IMR-90 (cell line): ENCODE data around the gene DOK1. TPM values are rescaled to one million over a fixed set of nuclear protein-coding genes. Genes with fewer than 3 reads are reported as not detected.

ENCODE experiments used
- ATAC-seq: fragments of 200-7000 bp; cut with Tn5 transposase; 2 replicates; pipeline ENCODE4 v1.9.1; 2020; ENCODE audit warnings: low read depth, mild to moderate bottlenecking, moderate library complexity
- BruUV-seq: library from RNA; stranded (reverse); fragments of 400-500 nt; replicated peaks from 2 replicates; lab custom pipeline; 2021; lab: Mats Ljungman, UMichigan
- CTCF ChIA-PET: fragments of 300-600 bp; formaldehyde crosslinking; extraction: SDS; loops from one replicate; lab custom pipeline; 2021; ENCODE audit warnings: antibody characterized with exemption; lab: Yijun Ruan, JAX
- POLR2A ChIA-PET: fragments of 300-600 bp; sonication (Branson Sonifier 250); formaldehyde crosslinking; loops from one replicate; lab custom pipeline; 2022; ENCODE audit warnings: antibody characterized with exemption; ENCODE audit not compliant: unreplicated experiment; lab: Charles Lee
- DNase-seq: peaks from one replicate; pipeline ENCODE4 v3.0.0; 2013
- H2AFZ ChIP-seq: replicated peaks from 2 replicates; pipeline ENCODE3; 2013; ENCODE audit warnings: low read length, mild to moderate bottlenecking; ENCODE audit not compliant: poor library complexity
- H2AK5ac ChIP-seq: 2 replicates; pipeline ENCODE4 v1.6.1; 2013; ENCODE audit warnings: low read depth, low read length, inconsistent platforms
- H2AK9ac ChIP-seq: replicated peaks from 2 replicates; pipeline ENCODE3; 2013; ENCODE audit warnings: mild to moderate bottlenecking, low read depth, low read length, moderate library complexity; ENCODE audit not compliant: poor library complexity
- H2BK120ac ChIP-seq: 2 replicates; pipeline ENCODE4 v1.6.1; 2013; ENCODE audit warnings: low read depth, low read length, inconsistent platforms
- H2BK15ac ChIP-seq: 3 replicates; pipeline ENCODE4 v1.6.1; 2013; ENCODE audit warnings: low read depth, low read length, inconsistent platforms
- H2BK20ac ChIP-seq: 2 replicates; pipeline ENCODE4 v1.6.1; 2013; ENCODE audit warnings: low read depth, mild to moderate bottlenecking, inconsistent platforms, low read length, moderate library complexity
- H2BK5ac ChIP-seq: 2 replicates; pipeline ENCODE4 v1.6.1; 2013; ENCODE audit warnings: mild to moderate bottlenecking, low read depth, low read length, inconsistent platforms; ENCODE audit not compliant: poor library complexity, severe bottlenecking
- H3K14ac ChIP-seq: replicated peaks from 2 replicates; pipeline ENCODE4 v1.6.1; 2013; ENCODE audit warnings: low read depth, low read length, inconsistent platforms
- H3K18ac ChIP-seq: 2 replicates; pipeline ENCODE4 v1.6.1; 2013; ENCODE audit warnings: low read depth, low read length, control low read depth
- H3K23ac ChIP-seq: 2 replicates; pipeline ENCODE4 v1.6.1; 2013; ENCODE audit warnings: low read depth, low read length, inconsistent platforms
- H3K27ac ChIP-seq: 2 replicates; pipeline ENCODE4 v1.5.1; 2013; ENCODE audit warnings: mild to moderate bottlenecking, control low read depth, low read length; ENCODE audit not compliant: insufficient read depth
- H3K27me3 ChIP-seq: 2 replicates; pipeline ENCODE4 v1.6.1; 2013; ENCODE audit warnings: low read length; ENCODE audit not compliant: control insufficient read depth, insufficient read depth
- H3K36me3 ChIP-seq: 2 replicates; pipeline ENCODE4 v1.6.1; 2013; ENCODE audit warnings: low read length, mixed read lengths; ENCODE audit not compliant: control insufficient read depth, insufficient read depth
- H3K4ac ChIP-seq: 2 replicates; pipeline ENCODE4 v1.6.1; 2013; ENCODE audit warnings: low read depth, low read length, inconsistent platforms
- H3K4me1 ChIP-seq: 2 replicates; pipeline ENCODE4 v1.6.1; 2013; ENCODE audit warnings: low read length, mixed read lengths; ENCODE audit not compliant: control insufficient read depth, insufficient read depth
- H3K4me2 ChIP-seq: 2 replicates; pipeline ENCODE4 v1.6.1; 2013; ENCODE audit warnings: low read depth, mild to moderate bottlenecking, control low read depth, low read length, moderate library complexity
- H3K4me3 ChIP-seq: 2 replicates; pipeline ENCODE4 v1.5.1; 2013; ENCODE audit warnings: low read depth, mild to moderate bottlenecking, control low read depth, low read length, moderate library complexity; ENCODE audit not compliant: insufficient read depth
- H3K56ac ChIP-seq: 2 replicates; pipeline ENCODE4 v1.6.1; 2013; ENCODE audit warnings: low read length, inconsistent platforms; ENCODE audit not compliant: insufficient read depth; ENCODE audit errors: extremely low read depth
- H3K79me1 ChIP-seq, 2 experiments: 2 replicates each; pipeline ENCODE4 v1.6.1; 2013; ENCODE audit warnings: low read length in 2 of 2, inconsistent platforms in 1 of 2, low read depth in 1 of 2
- H3K9ac ChIP-seq: 2 replicates; pipeline ENCODE4 v1.6.1; 2013; ENCODE audit warnings: low read depth, low read length, control low read depth
- H3K9me1 ChIP-seq: 2 replicates; pipeline ENCODE4 v1.6.1; 2013; ENCODE audit warnings: low read length, inconsistent platforms; ENCODE audit not compliant: insufficient read depth
- H3K9me3 ChIP-seq: 2 replicates; pipeline ENCODE4 v1.6.1; 2013; ENCODE audit warnings: low read length; ENCODE audit not compliant: control insufficient read depth, insufficient read depth
- H4K20me1 ChIP-seq: 2 replicates; pipeline ENCODE4 v1.6.1; 2013; ENCODE audit warnings: low read length, inconsistent platforms; ENCODE audit not compliant: insufficient read depth
- H4K5ac ChIP-seq: 2 replicates; pipeline ENCODE4 v1.6.1; 2013; ENCODE audit warnings: mild to moderate bottlenecking, low read depth, low read length, control low read depth
- H4K8ac ChIP-seq, 2 experiments: 2 replicates each; pipeline ENCODE4 v1.6.1; 2013; ENCODE audit warnings: low read depth in 2 of 2, low read length in 2 of 2, control low read depth in 1 of 2, inconsistent platforms in 1 of 2
- H4K91ac ChIP-seq: 2 replicates; pipeline ENCODE4 v1.6.1; 2013; ENCODE audit warnings: low read depth, low read length, inconsistent platforms; ENCODE audit not compliant: insufficient read depth
- BHLHE40 ChIP-seq: fragments of 150-350 bp; IDR thresholded peaks from 2 replicates; pipeline ENCODE4 v1.6.1; 2016; ENCODE audit warnings: mild to moderate bottlenecking, low read depth, low read length
- CEBPB ChIP-seq: IDR thresholded peaks from 2 replicates; pipeline ENCODE4 v1.6.1; 2012; ENCODE audit warnings: low read depth, low read length, improper control_type of control experiment
- MAFK ChIP-seq: IDR thresholded peaks from 2 replicates; pipeline ENCODE4 v1.6.1; 2012; ENCODE audit warnings: low read depth, low read length, improper control_type of control experiment
- MAZ ChIP-seq: IDR thresholded peaks from 2 replicates; pipeline ENCODE4 v1.6.1; 2012; ENCODE audit warnings: low read depth, mild to moderate bottlenecking, low read length, improper control_type of control experiment, moderate library complexity, borderline replicate concordance
- MXI1 ChIP-seq: IDR thresholded peaks from 2 replicates; pipeline ENCODE4 v1.6.1; 2012; ENCODE audit warnings: low read depth, mild to moderate bottlenecking, low read length, moderate library complexity, borderline replicate concordance
- NFE2L2 ChIP-seq: fragments of 150-350 bp; IDR thresholded peaks from 2 replicates; pipeline ENCODE4 v1.6.1; 2016; ENCODE audit warnings: low read depth, mild to moderate bottlenecking, low read length
- RAD21 ChIP-seq: IDR thresholded peaks from 2 replicates; pipeline ENCODE4 v1.6.1; 2012; ENCODE audit warnings: low read length, improper control_type of control experiment
- SMC3 ChIP-seq: fragments of 150-350 bp; IDR thresholded peaks from 2 replicates; pipeline ENCODE4 v1.6.1; 2016; ENCODE audit warnings: low read depth, mild to moderate bottlenecking, antibody characterized with exemption, low read length, moderate library complexity
- WGBS, 2 experiments: methylation state at CpG; one replicate each; pipeline versions ENCODE4 v1.1.5 to v1.1.7; 2013; ENCODE audit warnings: missing lambda C conversion rate in 2 of 2; ENCODE audit not compliant: insufficient read length in 1 of 2; ENCODE audit errors: extremely low coverage in 2 of 2; 5-methylcytosine and 5-hydroxymethylcytosine counted together
- dilution Hi-C: fragments of 300-500 bp; cut with HindIII; formaldehyde crosslinking; loops from one replicate; pipeline ENCODE4 v1.14.3; 2018; ENCODE audit warnings: low sequenced_read_pairs; ENCODE audit not compliant: unreplicated experiment
- in situ Hi-C: fragments of 300-500 bp; cut with MboI; formaldehyde crosslinking; loops from 3 replicates; pipeline ENCODE4 v1.14.3; 2019; ENCODE audit warnings: low sequenced_read_pairs, inconsistent platforms, mixed read lengths
- intact Hi-C: fragments of 100-400 bp; cut with micrococcal nuclease; formaldehyde crosslinking; loops from 2 replicates; pipeline ENCODE4 v1.10.0; 2022
- polyA plus RNA-seq, 3 experiments: library from polyadenylated mRNA; depleted of rRNA; stranded (reverse); fragments of >200 nt; gene quantifications; 2 replicates each; pipeline ENCODE4 v1.2.3, GENCODE V29; 2012; ENCODE audit warnings: low replicate concordance in 1 of 3
- total RNA-seq: library from RNA; depleted of rRNA; stranded (reverse); fragments of >200 nt; gene quantifications from 2 replicates; pipeline ENCODE4 v1.2.3, GENCODE V29; 2012
- TF ChIP-seq, protein P1 (sequence below): conservative IDR thresholded peaks from 2 replicates; pipeline ENCODE4 v1.5.1; 2012; ENCODE audit warnings: mild to moderate bottlenecking, low read depth, low read length, improper control_type of control experiment
- TF ChIP-seq, protein P2 (sequence below): fragments of 150-350 bp; IDR thresholded peaks from 2 replicates; pipeline ENCODE4 v1.6.1; 2016; ENCODE audit warnings: low read depth, mild to moderate bottlenecking, low read length, moderate library complexity, borderline replicate concordance
- TF ChIP-seq, protein P3 (sequence below): fragments of 150-350 bp; IDR thresholded peaks from 2 replicates; pipeline ENCODE4 v1.6.1; 2017; ENCODE audit warnings: mild to moderate bottlenecking, antibody characterized with exemption, low read length, low read depth

DOK1 gene
- total and polyA plus RNA-seq, 2 of the 4 experiments (the other 2 are of a cell fraction) = 15.4 to 17.6 TPM

DNA sequence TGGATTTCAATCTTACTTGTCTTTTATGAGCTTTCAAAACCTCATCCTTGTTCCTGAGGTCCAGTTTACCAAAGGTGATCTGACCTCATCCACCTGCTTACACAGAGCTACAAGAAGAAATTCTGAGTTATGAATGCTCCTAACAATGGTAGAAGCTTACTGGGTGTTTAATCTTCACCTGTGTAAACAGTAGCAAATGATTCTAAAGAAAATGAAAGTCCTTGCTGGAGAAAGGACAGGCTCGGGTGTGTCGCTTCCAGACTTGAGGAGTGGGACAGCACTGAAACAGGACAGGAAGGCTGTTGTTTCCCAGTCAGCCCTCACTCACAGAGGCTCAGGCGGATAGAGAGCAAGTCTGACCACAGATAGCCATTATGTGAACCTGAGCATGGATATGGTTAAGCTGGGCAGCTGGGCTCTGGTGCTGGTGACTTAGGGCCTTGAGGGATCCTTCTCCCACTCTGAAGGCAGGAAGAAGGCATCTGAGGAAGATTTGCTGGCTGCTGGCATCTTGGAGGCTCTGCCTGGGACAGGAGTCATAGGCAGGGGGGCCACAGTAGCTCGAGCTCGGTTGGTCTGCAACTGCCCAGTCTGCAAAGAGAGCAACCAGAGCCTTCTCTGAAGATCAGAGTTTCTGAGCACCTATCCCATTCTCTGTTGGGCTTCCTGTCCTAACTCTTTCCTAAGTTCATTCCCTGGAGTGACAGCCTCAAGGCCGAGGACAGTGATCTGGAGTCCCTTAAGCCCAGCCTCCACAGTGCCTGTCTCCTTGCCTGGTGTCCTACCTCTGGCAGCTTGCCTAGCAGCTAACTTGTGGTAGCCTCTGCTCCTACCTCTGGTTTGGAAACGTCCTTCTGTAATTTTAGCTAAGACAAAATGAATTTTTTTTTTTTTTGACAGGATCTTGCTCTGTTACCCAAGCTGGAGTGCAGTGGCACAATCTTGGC, 4.0 kb downstream of the DOK1 start:
- 74% methylated on average over 2 of the region's 7 CpGs; no CpG with 5 or more reads in 1 of the 2 experiments for WGBS, 2 experiments
- no peak overlapping the region for H3K56ac ChIP-seq
- H3K36me3 ChIP-seq = peaks cover 14% of the 10 kb centered on the region
- H4K91ac ChIP-seq = no peak overlapping the region
- H3K23ac ChIP-seq = no peak overlapping the region
- H3K79me1 ChIP-seq = peaks cover 6 to 30% of the 10 kb centered on the region in 2 experiments; a peak in 3 of 4 replicates
- no peak overlapping the region for H3K4me2 ChIP-seq
- H2AFZ ChIP-seq = no peak overlapping the region
- no peak overlapping the region for H3K27ac ChIP-seq
- no peak overlapping the region for H3K9ac ChIP-seq
- no peak overlapping the region for H2BK15ac ChIP-seq
- H3K4ac ChIP-seq = no peak overlapping the region
- dilution Hi-C loops = no loop called here
- intact Hi-C loops = no loop called here
- H4K5ac ChIP-seq = no peak overlapping the region
- no peak overlapping the region for H3K4me3 ChIP-seq
- DNase-seq = no peak
- ChIA-PET POLR2A (interaction anchor here (1.5 kb wide), 1 partner anchor 9 kb away, joined by 3 read pairs; no protein-coding TSS in a partner anchor), CTCF (interaction anchor here (1.5 kb wide), 1 partner anchor 30 kb away, joined by 3 read pairs; no protein-coding TSS in a partner anchor)
- no peaks in the 10 kb centered on the region for H4K20me1 ChIP-seq
- H2BK120ac ChIP-seq = no peak overlapping the region
- no peak overlapping the region for H2BK20ac ChIP-seq
- in situ Hi-C loops = no loop called here
- H3K9me3 ChIP-seq = no peaks in the 10 kb centered on the region
- no peaks in the 10 kb centered on the region for H3K27me3 ChIP-seq
- peaks cover 8% of the 10 kb centered on the region; the same call in 1 of the 2 replicates for H3K4me1 ChIP-seq
- H3K18ac ChIP-seq = no peak overlapping the region
- no peak overlapping the region for H2AK9ac ChIP-seq
- ATAC-seq = no peak
- TF ChIP-seq, protein P1, sequence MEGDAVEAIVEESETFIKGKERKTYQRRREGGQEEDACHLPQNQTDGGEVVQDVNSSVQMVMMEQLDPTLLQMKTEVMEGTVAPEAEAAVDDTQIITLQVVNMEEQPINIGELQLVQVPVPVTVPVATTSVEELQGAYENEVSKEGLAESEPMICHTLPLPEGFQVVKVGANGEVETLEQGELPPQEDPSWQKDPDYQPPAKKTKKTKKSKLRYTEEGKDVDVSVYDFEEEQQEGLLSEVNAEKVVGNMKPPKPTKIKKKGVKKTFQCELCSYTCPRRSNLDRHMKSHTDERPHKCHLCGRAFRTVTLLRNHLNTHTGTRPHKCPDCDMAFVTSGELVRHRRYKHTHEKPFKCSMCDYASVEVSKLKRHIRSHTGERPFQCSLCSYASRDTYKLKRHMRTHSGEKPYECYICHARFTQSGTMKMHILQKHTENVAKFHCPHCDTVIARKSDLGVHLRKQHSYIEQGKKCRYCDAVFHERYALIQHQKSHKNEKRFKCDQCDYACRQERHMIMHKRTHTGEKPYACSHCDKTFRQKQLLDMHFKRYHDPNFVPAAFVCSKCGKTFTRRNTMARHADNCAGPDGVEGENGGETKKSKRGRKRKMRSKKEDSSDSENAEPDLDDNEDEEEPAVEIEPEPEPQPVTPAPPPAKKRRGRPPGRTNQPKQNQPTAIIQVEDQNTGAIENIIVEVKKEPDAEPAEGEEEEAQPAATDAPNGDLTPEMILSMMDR = no peak
- TF ChIP-seq, protein P2, sequence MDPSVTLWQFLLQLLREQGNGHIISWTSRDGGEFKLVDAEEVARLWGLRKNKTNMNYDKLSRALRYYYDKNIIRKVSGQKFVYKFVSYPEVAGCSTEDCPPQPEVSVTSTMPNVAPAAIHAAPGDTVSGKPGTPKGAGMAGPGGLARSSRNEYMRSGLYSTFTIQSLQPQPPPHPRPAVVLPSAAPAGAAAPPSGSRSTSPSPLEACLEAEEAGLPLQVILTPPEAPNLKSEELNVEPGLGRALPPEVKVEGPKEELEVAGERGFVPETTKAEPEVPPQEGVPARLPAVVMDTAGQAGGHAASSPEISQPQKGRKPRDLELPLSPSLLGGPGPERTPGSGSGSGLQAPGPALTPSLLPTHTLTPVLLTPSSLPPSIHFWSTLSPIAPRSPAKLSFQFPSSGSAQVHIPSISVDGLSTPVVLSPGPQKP = no peak
- TF ChIP-seq SMC3 (no peak), MAFK (no peak), MAZ (no peak), MXI1 (no peak), NFE2L2 (no peak), RAD21 (no peak), BHLHE40 (no peak), CEBPB (no peak)
- TF ChIP-seq, protein P3, sequence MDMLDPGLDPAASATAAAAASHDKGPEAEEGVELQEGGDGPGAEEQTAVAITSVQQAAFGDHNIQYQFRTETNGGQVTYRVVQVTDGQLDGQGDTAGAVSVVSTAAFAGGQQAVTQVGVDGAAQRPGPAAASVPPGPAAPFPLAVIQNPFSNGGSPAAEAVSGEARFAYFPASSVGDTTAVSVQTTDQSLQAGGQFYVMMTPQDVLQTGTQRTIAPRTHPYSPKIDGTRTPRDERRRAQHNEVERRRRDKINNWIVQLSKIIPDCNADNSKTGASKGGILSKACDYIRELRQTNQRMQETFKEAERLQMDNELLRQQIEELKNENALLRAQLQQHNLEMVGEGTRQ = no peak
- BruUV-seq = no TSS peak
- H2AK5ac ChIP-seq = no peak overlapping the region; the same call in 1 of the 2 replicates
- 0 out of 2 replicates have a peak, but pooled peaks cover 13% of the 10 kb centered on the region for H3K9me1 ChIP-seq
- H3K14ac ChIP-seq = no peak overlapping the region
- H4K8ac ChIP-seq = no peak overlapping the region
- no peak overlapping the region for H2BK5ac ChIP-seq
